ENCODE results near the gene KRTAP10-8. TPM values are rescaled to one million over a fixed set of nuclear protein-coding genes. Genes with fewer than 3 reads are reported as not detected.
"Not testable (repeated sequence)": the region's sequence is repeated elsewhere in the genome, so short reads cannot be mapped to it uniquely, and the experiment has no call there.

Gene KRTAP10-8
- total RNA-seq, 1 experiment from 2014 or later = not detected

- no peaks in the 10 kb centered on the region for H3F3A ChIP-seq (ENCODE audit: insufficient read depth, low read depth)
- no peak for DNase-seq
- H3K27ac ChIP-seq = no peak overlapping the region
- TF ChIP-seq CTCF (conservative IDR thresholded peaks at IDR 0.05) (no peak), EZH2 (IDR thresholded peaks at IDR 0.05; ENCODE audit: low read depth) (no peak)
- CTCF ChIA-PET = no interaction called here
- POLR2A ChIA-PET (ENCODE audit: unreplicated experiment) = no interaction called here
- H4K20me1 ChIP-seq (ENCODE audit: insufficient read depth) = no peaks in the 10 kb centered on the region
- H3K27me3 ChIP-seq (ENCODE audit: insufficient read depth, low read depth) = peaks cover 39% of the 10 kb centered on the region
- intact Hi-C loops (cut with micrococcal nuclease; ENCODE audit: unreplicated experiment) = no loop called here
- H3K4me1 ChIP-seq (replicated peaks; ENCODE audit: insufficient read depth) = no peaks in the 10 kb centered on the region
- no peak overlapping the region for H3K4me3 ChIP-seq
- H2AFZ ChIP-seq = no peak overlapping the region
- H3K9me2 ChIP-seq (ENCODE audit: insufficient read depth) = no peaks in the 10 kb centered on the region
- no peak overlapping the region for H3K4me2 ChIP-seq
- no peaks in the 10 kb centered on the region for H3K36me3 ChIP-seq (ENCODE audit: low read depth)
- H3K9me3 ChIP-seq (ENCODE audit: insufficient read depth, low read depth) = no peaks in the 10 kb centered on the region
- no TSS peak for BruUV-seq (replicated peaks)
- no peaks in the 10 kb centered on the region for H3K79me2 ChIP-seq (ENCODE audit: low read depth)
Measured at GRCh38 chr21:44636209-44637017, 24.5 kb downstream of the KRTAP10-8 start.

DNA sequence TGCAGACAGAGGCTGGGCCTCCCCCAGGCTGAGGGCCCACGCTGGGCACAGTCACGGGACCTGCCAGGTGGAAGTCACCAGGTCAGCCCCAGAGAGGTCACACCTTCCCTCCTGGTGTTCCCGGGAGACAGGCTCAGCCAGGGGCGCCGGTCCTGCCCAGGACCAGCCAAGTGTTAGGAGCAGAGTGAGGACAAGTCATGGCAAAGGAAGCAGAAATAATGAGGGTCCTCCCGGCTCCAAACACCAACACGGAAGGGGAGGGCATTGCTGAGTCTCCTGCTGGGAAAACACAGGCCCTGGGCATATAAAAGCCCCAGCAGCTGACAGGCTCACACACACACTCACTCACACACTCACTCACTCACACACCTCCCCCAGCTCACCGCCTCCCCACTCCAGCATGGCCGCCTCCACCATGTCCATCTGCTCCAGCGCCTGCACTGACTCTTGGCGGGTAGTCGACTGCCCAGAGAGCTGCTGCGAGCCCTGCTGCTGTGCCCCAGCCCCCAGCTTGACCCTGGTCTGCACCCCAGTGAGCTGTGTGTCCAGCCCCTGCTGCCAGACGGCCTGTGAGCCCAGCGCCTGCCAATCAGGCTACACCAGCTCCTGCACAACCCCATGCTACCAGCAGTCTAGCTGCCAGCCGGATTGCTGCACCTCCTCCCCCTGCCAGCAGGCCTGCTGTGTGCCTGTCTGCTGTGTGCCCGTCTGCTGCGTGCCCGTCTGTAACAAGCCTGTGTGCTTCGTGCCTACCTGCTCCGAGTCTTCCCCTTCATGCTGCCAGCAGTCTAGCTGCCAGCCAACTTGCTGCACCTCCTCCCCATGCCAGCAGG is 25.4 kb downstream of the KRTAP10-8 start, which contains the start of gene KRTAP10-10:
Gene KRTAP10-10 (plus strand): TSS at position 339 of the 833 bp plus-strand sequence. CDS start 62 bp downstream, at position 401.
- TF ChIP-seq EZH2 (IDR thresholded peaks at IDR 0.05; ENCODE audit: low read depth) (no peak), CTCF (conservative IDR thresholded peaks at IDR 0.05) (no peak)
- Histone ChIP-seq H3K4me2 (no peak within 1 kb of the TSS), H3K36me3 (ENCODE audit: low read depth) (no peaks in the 10 kb centered on the region), H3K4me3 (no peak within 1 kb of the TSS), H3K4me1 (replicated peaks; ENCODE audit: insufficient read depth) (no peaks in the 10 kb centered on the region), H3K27me3 (ENCODE audit: insufficient read depth, low read depth) (peaks cover 43% of the 10 kb centered on the region), H3K27ac (no peak within 1 kb of the TSS), H3K79me2 (ENCODE audit: low read depth) (no peaks in the 10 kb centered on the region), H3K9me3 (ENCODE audit: insufficient read depth, low read depth) (no peaks in the 10 kb centered on the region), H3F3A (ENCODE audit: insufficient read depth, low read depth) (no peaks in the 10 kb centered on the region), H3K9me2 (ENCODE audit: insufficient read depth) (no peaks in the 10 kb centered on the region), H4K20me1 (ENCODE audit: insufficient read depth) (no peaks in the 10 kb centered on the region), H2AFZ (no peak within 1 kb of the TSS)
- BruUV-seq (replicated peaks) = no TSS peak
- no peak for DNase-seq
- ChIA-PET POLR2A (ENCODE audit: unreplicated experiment) (no interaction called here), CTCF (no interaction called here)
- intact Hi-C loops (cut with micrococcal nuclease; ENCODE audit: unreplicated experiment) = no loop called here

DNA sequence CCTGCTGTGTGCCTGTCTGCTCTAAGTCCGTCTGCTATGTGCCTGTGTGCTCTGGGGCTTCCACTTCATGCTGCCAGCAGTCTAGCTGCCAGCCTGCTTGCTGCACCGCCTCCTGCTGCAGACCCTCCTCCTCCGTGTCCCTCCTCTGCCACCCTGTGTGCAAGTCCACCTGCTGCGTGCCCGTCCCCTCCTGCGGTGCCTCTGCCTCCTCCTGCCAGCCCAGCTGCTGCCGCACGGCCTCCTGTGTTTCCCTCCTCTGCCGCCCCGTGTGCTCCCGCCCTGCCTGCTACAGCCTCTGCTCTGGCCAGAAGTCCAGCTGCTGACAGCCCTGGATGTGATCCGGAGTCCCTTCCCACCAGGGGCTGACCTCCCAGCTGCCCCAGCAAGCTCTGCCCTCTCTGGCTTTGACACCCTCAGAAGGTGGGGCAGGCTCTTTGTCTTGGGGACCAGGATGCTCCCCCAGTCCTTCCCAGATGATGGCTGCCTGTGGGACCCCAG is 26.0 kb downstream of the KRTAP10-8 start:
- H3F3A ChIP-seq (ENCODE audit: insufficient read depth, low read depth); H2AFZ ChIP-seq; POLR2A ChIA-PET (ENCODE audit: unreplicated experiment); H3K27ac ChIP-seq; BruUV-seq (replicated peaks); H4K20me1 ChIP-seq (ENCODE audit: insufficient read depth); CTCF ChIA-PET; H3K4me3 ChIP-seq; H3K79me2 ChIP-seq (ENCODE audit: low read depth); H3K4me1 ChIP-seq (replicated peaks; ENCODE audit: insufficient read depth); H3K9me2 ChIP-seq (ENCODE audit: insufficient read depth); H3K4me2 ChIP-seq; intact Hi-C loops (cut with micrococcal nuclease; ENCODE audit: unreplicated experiment); DNase-seq; H3K9me3 ChIP-seq (ENCODE audit: insufficient read depth, low read depth); H3K36me3 ChIP-seq (ENCODE audit: low read depth): not testable (repeated sequence)
- H3K27me3 ChIP-seq (ENCODE audit: insufficient read depth, low read depth) = peaks cover 44% of the 10 kb centered on the region

DNA sequence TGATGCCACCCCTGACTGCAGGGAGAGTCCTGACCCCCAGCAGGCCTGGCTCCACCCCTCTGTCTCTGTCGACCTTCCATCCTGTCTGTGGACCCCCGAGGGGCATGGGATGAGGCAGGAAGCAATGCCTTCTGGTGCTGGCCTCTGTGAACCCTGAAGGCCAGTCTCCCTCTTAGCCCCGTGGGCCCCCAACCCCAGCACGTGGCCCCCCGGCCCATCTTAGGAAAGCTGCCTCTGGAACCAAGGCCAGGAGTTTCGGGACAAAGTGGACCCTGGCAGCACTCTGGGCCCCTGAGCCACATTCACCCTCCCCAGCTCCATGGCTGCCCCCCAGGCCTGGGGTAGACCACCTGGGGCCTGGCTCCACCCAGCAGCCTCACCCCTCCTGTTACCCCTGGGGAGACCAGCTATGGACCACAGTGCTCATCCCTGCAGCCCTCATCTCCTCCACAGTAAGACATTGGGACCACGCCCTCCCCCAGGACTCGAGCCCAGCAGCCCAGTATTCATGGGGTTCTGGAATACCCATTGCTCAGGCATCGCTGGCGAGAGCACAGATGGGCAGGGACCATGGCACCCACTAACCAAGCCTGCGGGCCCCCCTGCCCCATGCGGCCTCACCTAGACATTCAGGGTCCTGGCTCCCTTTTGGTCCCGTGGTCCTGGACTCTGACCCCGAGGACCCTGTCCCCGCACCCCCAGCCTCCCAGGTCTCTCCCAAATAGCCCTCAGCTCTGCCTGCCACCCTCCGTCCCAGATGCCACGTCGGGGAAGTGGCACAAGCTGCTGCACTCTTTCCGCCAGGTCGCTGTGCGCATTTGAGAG is 26.8 kb downstream of the KRTAP10-8 start:
- intact Hi-C loops (cut with micrococcal nuclease; ENCODE audit: unreplicated experiment); H3F3A ChIP-seq (ENCODE audit: insufficient read depth, low read depth); POLR2A ChIA-PET (ENCODE audit: unreplicated experiment); DNase-seq; H2AFZ ChIP-seq; H3K9me2 ChIP-seq (ENCODE audit: insufficient read depth); H3K4me1 ChIP-seq (replicated peaks; ENCODE audit: insufficient read depth); H3K4me2 ChIP-seq; H3K9me3 ChIP-seq (ENCODE audit: insufficient read depth, low read depth); H3K36me3 ChIP-seq (ENCODE audit: low read depth); H3K4me3 ChIP-seq; H3K79me2 ChIP-seq (ENCODE audit: low read depth); H3K27ac ChIP-seq; CTCF ChIA-PET; H4K20me1 ChIP-seq (ENCODE audit: insufficient read depth); BruUV-seq (replicated peaks): not testable (repeated sequence)
- H3K27me3 ChIP-seq (ENCODE audit: insufficient read depth, low read depth) = peaks cover 44% of the 10 kb centered on the region

Data from PC-9 (cell line).